A549 (cell line): ENCODE data around the gene PLXDC1. TPM values are rescaled to one million over a fixed set of nuclear protein-coding genes. Genes with fewer than 3 reads are reported as not detected.

Experiments
- ATAC-seq, 2 experiments: fragments of 200-7000 bp in 1 of 2; fragments of >200 bp in 1 of 2; cut with Nextera tagmentation in 1 of 2; cut with Tn5 transposase in 1 of 2; 3 replicates each; pipeline versions ENCODE4 v1.8.0 to v1.9.1; 2018 to 2020; ENCODE audit warnings: mild to moderate bottlenecking in 1 of 2, moderate library complexity in 1 of 2
- CTCF ChIA-PET: fragments of 300-600 bp; sonication (Branson Sonifier 250); formaldehyde crosslinking; extraction: SDS; loops from one replicate; lab custom pipeline; 2021; ENCODE audit warnings: antibody characterized with exemption, inconsistent platforms; lab: Yijun Ruan, JAX
- POLR2A ChIA-PET: fragments of 350-600 bp; formaldehyde crosslinking; extraction: SDS; loops from one replicate; lab custom pipeline; 2021; ENCODE audit warnings: antibody characterized with exemption, inconsistent platforms; lab: Yijun Ruan, JAX
- DNase-seq, 2 experiments: peaks; one replicate each; pipeline versions ENCODE4 v3.0.0 to v3.0.0-alpha.2; 2011 to 2016; ENCODE audit warnings: low read depth in 1 of 2, low spot score in 1 of 2
- FAIRE-seq: peaks from 2 replicates; lab custom pipeline; 2011; peaks lifted over from hg19 to GRCh38; lab: Jason Lieb, UNC
- H3K27ac ChIP-seq, 2 experiments: fragments of >200 bp; sonication (Bioruptor Twin); formaldehyde crosslinking; 3 replicates each; pipeline ENCODE4 v1.5.1; 2016 to 2017
- H3K4me1 ChIP-seq: fragments of >200 bp; sonication (Bioruptor Twin); formaldehyde crosslinking; 3 replicates; pipeline ENCODE4 v1.6.1; 2016
- H3K4me2 ChIP-seq: fragments of >200 bp; sonication (Bioruptor Twin); formaldehyde crosslinking; 3 replicates; pipeline ENCODE4 v1.6.1; 2016
- H3K4me3 ChIP-seq: fragments of >200 bp; sonication (Bioruptor Twin); formaldehyde crosslinking; 3 replicates; pipeline ENCODE4 v1.5.1; 2016
- H3K9me3 ChIP-seq: fragments of >200 bp; sonication (Bioruptor Twin); formaldehyde crosslinking; 3 replicates; pipeline ENCODE4 v1.6.1; 2016
- ATOH8 ChIP-seq: fragments of 250-450 bp; sonication (Bioruptor Pico); IDR thresholded peaks from 2 replicates; pipeline ENCODE4 v1.5.0; 2020; ENCODE audit warnings: low read depth, mild to moderate bottlenecking, moderate library complexity
- CBX2 ChIP-seq: fragments of 200-600 bp; sonication (generic); IDR thresholded peaks from 2 replicates; pipeline ENCODE4 v1.6.1; 2016; ENCODE audit warnings: low read depth, mild to moderate bottlenecking, borderline replicate concordance
- CBX8 ChIP-seq: fragments of 200-600 bp; sonication (generic); IDR thresholded peaks from 2 replicates; pipeline ENCODE4 v1.6.1; 2016
- CEBPB ChIP-seq, 2 experiments: fragments of >200 bp in 1 of 2; sonication (Bioruptor Twin) in 1 of 2; formaldehyde crosslinking in 1 of 2; IDR thresholded peaks; 2 replicates each; pipeline ENCODE4 v1.6.1; 2012 to 2016
- CHD2 ChIP-seq: fragments of 150-350 bp; IDR thresholded peaks from 2 replicates; pipeline ENCODE4 v1.6.1; 2014; ENCODE audit warnings: low read length; ENCODE audit not compliant: partially characterized antibody
- CHD4 ChIP-seq: fragments of 200-600 bp; sonication (generic); IDR thresholded peaks from 2 replicates; pipeline ENCODE4 v1.6.1; 2016; ENCODE audit warnings: antibody characterized with exemption, mild to moderate bottlenecking, borderline replicate concordance
- EHF ChIP-seq: fragments of 250-450 bp; sonication (Bioruptor Pico); IDR thresholded peaks from 2 replicates; pipeline ENCODE4 v1.5.0; 2020; ENCODE audit warnings: mild to moderate bottlenecking
- EP300 ChIP-seq, 2 experiments: fragments of >200 bp; sonication (Bioruptor Twin); formaldehyde crosslinking; IDR thresholded peaks; 2 replicates in 1 of 2; 3 replicates in 1 of 2; pipeline ENCODE4 v1.6.1; 2016 to 2017
- FOSB ChIP-seq: fragments of 250-450 bp; sonication (Bioruptor Pico); IDR thresholded peaks from 2 replicates; pipeline ENCODE4 v1.5.0; 2020; ENCODE audit warnings: mild to moderate bottlenecking, moderate library complexity
- GATA3 ChIP-seq: IDR thresholded peaks from 2 replicates; pipeline ENCODE4 v1.6.1; 2012; ENCODE audit warnings: borderline replicate concordance
- HOXA7 ChIP-seq: fragments of 250-450 bp; sonication (Bioruptor Pico); IDR thresholded peaks from 2 replicates; pipeline ENCODE4 v1.5.0; 2020; ENCODE audit warnings: mild to moderate bottlenecking, moderate library complexity
- HOXB13 ChIP-seq: fragments of 250-450 bp; sonication (Bioruptor Pico); IDR thresholded peaks from 2 replicates; pipeline ENCODE4 v1.5.0; 2020; ENCODE audit warnings: low read depth, mild to moderate bottlenecking, moderate library complexity
- HOXB5 ChIP-seq: fragments of 250-450 bp; sonication (Bioruptor Pico); IDR thresholded peaks from 2 replicates; pipeline ENCODE4 v1.5.0; 2020; ENCODE audit warnings: mild to moderate bottlenecking, moderate library complexity
- JUNB ChIP-seq: fragments of >200 bp; sonication (Bioruptor Twin); formaldehyde crosslinking; IDR thresholded peaks from 2 replicates; pipeline ENCODE4 v1.6.1; 2016
- KDM1A ChIP-seq: fragments of 200-600 bp; sonication (generic); IDR thresholded peaks from 2 replicates; pipeline ENCODE4 v1.6.1; 2016; ENCODE audit warnings: low read depth, mild to moderate bottlenecking
- MYC ChIP-seq: IDR thresholded peaks from 2 replicates; pipeline ENCODE4 v1.6.1; 2012; ENCODE audit warnings: mild to moderate bottlenecking, inconsistent platforms, low read length, improper control_type of control experiment, borderline replicate concordance
- NFE2L2 ChIP-seq: fragments of 150-350 bp; conservative IDR thresholded peaks from 2 replicates; pipeline ENCODE4 v1.6.1; 2014; ENCODE audit warnings: low read length
- NPAS2 ChIP-seq: fragments of 250-450 bp; sonication (Bioruptor Pico); IDR thresholded peaks from 2 replicates; pipeline ENCODE4 v1.8.0; 2022; ENCODE audit warnings: mild to moderate bottlenecking, moderate library complexity, borderline replicate concordance
- NR3C1 ChIP-seq: fragments of >200 bp; sonication (Bioruptor Twin); formaldehyde crosslinking; IDR thresholded peaks from 3 replicates; pipeline ENCODE4 v1.6.1; 2017
- PHF8 ChIP-seq: fragments of 200-600 bp; sonication (generic); IDR thresholded peaks from 2 replicates; pipeline ENCODE4 v1.6.1; 2016; ENCODE audit warnings: low read depth, mild to moderate bottlenecking, antibody characterized with exemption, moderate library complexity, borderline replicate concordance
- POLR2A ChIP-seq: IDR thresholded peaks from 2 replicates; pipeline ENCODE4 v1.6.1; 2012; ENCODE audit warnings: mild to moderate bottlenecking, low read length
- SREBF2 ChIP-seq: fragments of 450-650 bp; IDR thresholded peaks from 2 replicates; pipeline ENCODE4 v1.6.1; 2014; ENCODE audit warnings: mild to moderate bottlenecking, moderate library complexity
- ZC3H11A ChIP-seq: fragments of 450-650 bp; IDR thresholded peaks from 2 replicates; pipeline ENCODE4 v1.6.1; 2014; ENCODE audit warnings: antibody characterized with exemption, mild to moderate bottlenecking
- ZNF302 ChIP-seq: fragments of 250-450 bp; sonication (Bioruptor Pico); IDR thresholded peaks from 2 replicates; pipeline ENCODE4 v1.9.0; 2021; ENCODE audit warnings: inconsistent platforms, mild to moderate bottlenecking, moderate library complexity
- WGBS: methylation state at CpG from one replicate; pipeline ENCODE4 v1.1.6; 2017; ENCODE audit errors: missing lambda C conversion rate; 5-methylcytosine and 5-hydroxymethylcytosine counted together
- polyA plus RNA-seq, 4 experiments: library from polyadenylated mRNA; depleted of rRNA in 3 of 4; stranded (reverse); fragments of >200 nt; fragmentation: RNase III in 1 of 4; extraction: RNeasy Plus Mini Kit Qiagen cat#74134 plus additional on column Dnase treatment in 1 of 4; gene quantifications; 2 replicates in 3 of 4; 3 replicates in 1 of 4; pipeline ENCODE4 v1.2.3, GENCODE V29; 2011 to 2017
- TF ChIP-seq, protein P1 (sequence below): fragments of >200 bp; sonication (Bioruptor Twin); formaldehyde crosslinking; IDR thresholded peaks from 3 replicates; pipeline ENCODE4 v1.6.1; 2016

PLXDC1 gene
- polyA plus RNA-seq, 2 of the 4 experiments (the other 2 are of a cell fraction) = 0.31 to 0.36 TPM

GRCh38 chr17:39073916-39074315, 77.5 kb downstream of the PLXDC1 start:
- TF ChIP-seq FOSB (CRISPR knock-in tag) = no peak
- no peak for TF ChIP-seq HOXB13
- TF ChIP-seq PHF8 = no peak
- TF ChIP-seq CEBPB (IDR thresholded peaks at IDR 0.05) = no peak
- no peak for TF ChIP-seq MYC
- no peak for TF ChIP-seq JUNB
- TF ChIP-seq HOXB5 (CRISPR knock-in tag) = no peak
- TF ChIP-seq ZNF302 (CRISPR knock-in tag) = no peak
- no peak for TF ChIP-seq GATA3
- TF ChIP-seq EP300 (IDR thresholded peaks at IDR 0.05) = no peak
- no peak for TF ChIP-seq SREBF2
- no peak for TF ChIP-seq CBX2
- TF ChIP-seq NPAS2 (CRISPR knock-in tag) = no peak
- no peak for TF ChIP-seq CHD2
- no peak for TF ChIP-seq POLR2A
- TF ChIP-seq KDM1A = no peak
- TF ChIP-seq ZC3H11A = no peak
- TF ChIP-seq NFE2L2 = no peak
- TF ChIP-seq, all 56 proteins: peak for 0
- H3K4me2 ChIP-seq = no peak overlapping the region
- FAIRE-seq (no peak), DNase-seq (no peak), ATAC-seq (no peak)
- 88% methylated on average over 1 of the region's 1 CpG for WGBS
- no peak overlapping the region for H3K27ac ChIP-seq
- CTCF ChIA-PET = no interaction called here
- no peaks in the 10 kb centered on the region for H3K9me3 ChIP-seq
- no peak overlapping the region for H3K4me3 ChIP-seq
- no peaks in the 10 kb centered on the region for H3K4me1 ChIP-seq
- POLR2A ChIA-PET = no interaction called here

GRCh38 chr17:39073353-39073752, 78.1 kb downstream of the PLXDC1 start:
- no peak overlapping the region for H3K4me3 ChIP-seq
- H3K4me2 ChIP-seq = no peak overlapping the region
- DNase-seq = no peak
- H3K27ac ChIP-seq = no peak overlapping the region
- 82% methylated on average over 3 of the region's 3 CpGs for WGBS
- TF ChIP-seq PHF8 (no peak), ATOH8 (no peak), CHD4 (no peak), EHF (CRISPR knock-in tag) (no peak), JUNB (no peak), FOSB (CRISPR knock-in tag) (no peak), ZNF302 (CRISPR knock-in tag) (no peak), EP300 (IDR thresholded peaks at IDR 0.05) (no peak), KDM1A (no peak)
- TF ChIP-seq, protein P1, sequence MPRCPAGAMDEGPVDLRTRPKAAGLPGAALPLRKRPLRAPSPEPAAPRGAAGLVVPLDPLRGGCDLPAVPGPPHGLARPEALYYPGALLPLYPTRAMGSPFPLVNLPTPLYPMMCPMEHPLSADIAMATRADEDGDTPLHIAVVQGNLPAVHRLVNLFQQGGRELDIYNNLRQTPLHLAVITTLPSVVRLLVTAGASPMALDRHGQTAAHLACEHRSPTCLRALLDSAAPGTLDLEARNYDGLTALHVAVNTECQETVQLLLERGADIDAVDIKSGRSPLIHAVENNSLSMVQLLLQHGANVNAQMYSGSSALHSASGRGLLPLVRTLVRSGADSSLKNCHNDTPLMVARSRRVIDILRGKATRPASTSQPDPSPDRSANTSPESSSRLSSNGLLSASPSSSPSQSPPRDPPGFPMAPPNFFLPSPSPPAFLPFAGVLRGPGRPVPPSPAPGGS = no peak
- ChIA-PET CTCF (no interaction called here), POLR2A (no interaction called here)
- ATAC-seq = no peak
- FAIRE-seq = peak; percentile 93
- no peaks in the 10 kb centered on the region for H3K9me3 ChIP-seq
- H3K4me1 ChIP-seq = no peaks in the 10 kb centered on the region

DNA sequence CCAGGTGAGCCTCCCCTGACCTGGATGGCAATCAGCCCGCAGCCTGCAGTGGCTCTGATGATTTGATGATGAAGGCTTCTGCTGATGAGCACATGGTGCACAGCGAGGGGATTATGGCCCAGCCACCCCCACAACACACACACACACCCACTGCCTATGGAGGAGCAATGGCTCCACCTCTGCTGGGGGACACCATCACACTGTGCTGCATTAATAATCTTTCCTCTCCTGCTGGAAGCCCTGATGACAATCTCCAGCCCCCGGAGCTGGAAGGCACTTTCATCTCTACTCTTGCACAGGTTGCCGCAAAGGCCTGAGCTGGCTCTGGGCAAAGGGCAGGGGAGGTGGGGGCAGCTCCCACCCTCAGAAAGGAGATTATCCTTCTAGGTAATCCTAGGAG, 79.9 kb downstream of the PLXDC1 start:
- DNase-seq (no peak), FAIRE-seq (no peak), ATAC-seq (no peak)
- POLR2A ChIA-PET = no interaction called here
- Histone ChIP-seq H3K9me3 (no peaks in the 10 kb centered on the region), H3K4me3 (no peak overlapping the region), H3K4me1 (no peaks in the 10 kb centered on the region), H3K27ac (no peak overlapping the region), H3K4me2 (no peak overlapping the region)
- WGBS = 81% methylated on average over 3 of the region's 4 CpGs
- CTCF ChIA-PET = interaction anchor here (0.6 to 2.5 kb wide), 6 partner anchors 10 to 103 kb away, joined by 3 to 21 read pairs (median 10); no protein-coding TSS in a partner anchor
- TF ChIP-seq HOXB5 (CRISPR knock-in tag) (no peak), NR3C1 (no peak), HOXA7 (CRISPR knock-in tag) (no peak), FOSB (CRISPR knock-in tag) (no peak), CBX8 (no peak)
